ENCODE measurements around the gene NFATC1.
A peak's percentile ranks its signal among the peaks of the same experiment; 100 is the strongest.
"Not testable (repeated sequence)": the region's sequence is repeated elsewhere in the genome, so short reads cannot be mapped to it uniquely, and the experiment has no call there.

Gene NFATC1

GRCh38 chr18:79493801-79494211 is 98.1 kb downstream of the NFATC1 start:
- DNase-seq = no peak

GRCh38 chr18:79494936-79495335 is 99.2 kb downstream of the NFATC1 start:
- DNase-seq = no peak

- DNase-seq = no peak
These were observed 99.9 kb downstream of the NFATC1 start for GRCh38 chr18:79495591-79496071.

- DNase-seq = peak; percentile 3
These were observed 100.7 kb downstream of the NFATC1 start for GRCh38 chr18:79496237-79496977.

- peak; percentile 2 for DNase-seq
These were observed 101.4 kb downstream of the NFATC1 start for GRCh38 chr18:79496978-79497637.

GRCh38 chr18:79497638-79498081 is 101.9 kb downstream of the NFATC1 start:
- no peak for DNase-seq

GRCh38 chr18:79498662-79499061 is 102.9 kb downstream of the NFATC1 start:
- DNase-seq = no peak

- DNase-seq = no peak
These were observed 105.3 kb downstream of the NFATC1 start for GRCh38 chr18:79501006-79501405.

- DNase-seq = peak; percentile 1
These were observed 107.1 kb downstream of the NFATC1 start for GRCh38 chr18:79502782-79503181.

- DNase-seq = peak; percentile 1
These were observed 107.7 kb downstream of the NFATC1 start for GRCh38 chr18:79503406-79503805.

- DNase-seq = peak; percentile 19
These were observed 108.3 kb downstream of the NFATC1 start for GRCh38 chr18:79504034-79504433.

GRCh38 chr18:79504495-79504894 is 108.8 kb downstream of the NFATC1 start:
- DNase-seq = peak; percentile 10

GRCh38 chr18:79505465-79505864 is 109.7 kb downstream of the NFATC1 start:
- not testable (repeated sequence) for DNase-seq

GRCh38 chr18:79506191-79507075 is 110.7 kb downstream of the NFATC1 start:
- DNase-seq = peak; percentile 47

GRCh38 chr18:79507076-79507545 is 111.4 kb downstream of the NFATC1 start:
- DNase-seq = peak; percentile 57

GRCh38 chr18:79507546-79508480 is 112.1 kb downstream of the NFATC1 start:
- peak; percentile 47 for DNase-seq

- no peak for DNase-seq
These were observed 113.1 kb downstream of the NFATC1 start for GRCh38 chr18:79508565-79509535.

- DNase-seq = peak; percentile 1
These were observed 113.8 kb downstream of the NFATC1 start for GRCh38 chr18:79509536-79509930.

GRCh38 chr18:79510046-79510685 is 114.4 kb downstream of the NFATC1 start:
- DNase-seq = no peak

- peak; percentile 1 for DNase-seq
These were observed 115.1 kb downstream of the NFATC1 start for GRCh38 chr18:79510731-79511241.
